Ovary (tissue), 9 donors: ENCODE data around the gene BPI. TPM values are rescaled to one million over a fixed set of nuclear protein-coding genes. Genes with fewer than 3 reads are reported as not detected.

ENCODE experiments used
- DNase-seq, 5 donors: peaks; one replicate each; pipeline ENCODE4 v3.0.0-alpha.2; 2019 to 2020
- H3K27ac ChIP-seq, 2 donors: fragments of 200-600 bp; one replicate each; pipeline versions ENCODE4 v1.5.1 to v1.8.0; 2019 to 2022
- H3K27me3 ChIP-seq: fragments of 200-600 bp; one replicate; pipeline ENCODE4 v1.8.0; 2022
- H3K36me3 ChIP-seq: fragments of 200-600 bp; sonication (generic); one replicate; pipeline ENCODE4 v1.5.1; 2019
- H3K4me1 ChIP-seq: one replicate; pipeline ENCODE4 v1.8.1; 2013; ENCODE audit warnings: mild to moderate bottlenecking, moderate library complexity; ENCODE audit not compliant: insufficient read depth
- H3K4me3 ChIP-seq: fragments of 200-600 bp; sonication (generic); one replicate; pipeline ENCODE4 v1.5.1; 2017
- H3K9me3 ChIP-seq, 2 donors: fragments of 200-600 bp in 1 of 2; sonication (generic) in 1 of 2; one replicate each; pipeline versions ENCODE4 v1.5.1 to v1.8.1; 2013 to 2019; ENCODE audit warnings: mild to moderate bottlenecking in 1 of 2, moderate library complexity in 1 of 2
- EP300 ChIP-seq: sonication (generic); formaldehyde crosslinking; IDR thresholded peaks from one replicate; pipeline ENCODE4 v1.6.1; 2017; ENCODE audit warnings: antibody characterized with exemption
- POLR2A ChIP-seq: fragments of 450-650 bp; IDR thresholded peaks from one replicate; pipeline ENCODE4 v1.6.1; 2017; ENCODE audit warnings: antibody characterized with exemption, mild to moderate bottlenecking, moderate library complexity
- WGBS, 3 donors: extraction: QIAGEN DNeasy Blood & Tissue Kit in 1 of 3; methylation state at CpG; one replicate each; pipeline versions ENCODE4 v1.1.5 to v1.1.7; 2013 to 2017; 5-methylcytosine and 5-hydroxymethylcytosine counted together
- intact Hi-C, 4 donors: fragments of 100-400 bp; cut with DNase I; formaldehyde crosslinking; loops; one replicate each; pipeline versions ENCODE4 v1.11.0 to v1.15.1; 2022 to 2023
- polyA plus RNA-seq, 2 donors: library from polyadenylated mRNA; stranded (reverse); fragments of 200-250 nt in 1 of 2; fragments of 350-450 nt in 1 of 2; fragmentation: Illumina TruSeq in 1 of 2; extraction: RNeasy Lipid Tissue Mini Kit (QIAGEN cat#74804) in 1 of 2; gene quantifications; one replicate each; pipeline ENCODE4 v1.2.3, GENCODE V29; 2013 to 2014
- total RNA-seq, 7 donors: library from RNA; depleted of rRNA in 2 of 7; stranded (reverse); fragments of >200 nt in 2 of 7; fragmentation: NEBNext Ultra II Directional in 3 of 7; extraction: Animal tissue kit (Norgen Biotek cat#: 25700) in 3 of 7; gene quantifications; one replicate each; pipeline versions ENCODE4 v1.1.0 to v1.2.4, GENCODE V29; 2016 to 2023
- TF ChIP-seq, protein P1 (sequence below), 3 donors: fragments of 450-650 bp in 2 of 3; fragments of 200-600 bp in 1 of 3; IDR thresholded peaks; one replicate each; pipeline versions ENCODE4 v1.5.1 to v1.8.0; 2016 to 2022; ENCODE audit warnings: antibody characterized with exemption in 3 of 3, mild to moderate bottlenecking in 1 of 3
- donor health status: DM: no; HTN: no; CAD: no; lungs with moderate emphysema.
- donor health status: DM: no; HTN: no; CAD: no.
- donor health status: Bipolar disorder and iron deficiency.
- donor health status: DM: yes; HTN: yes; CAD: no.
- donor health status: DM: no; HTN: no; CAD: no.
- donor health status: DM: yes; HTN: yes; CAD: no.

The BPI gene
- total and polyA plus RNA-seq, 9 donors = 0.43 to 2.9 (median 1.1) TPM; not detected in 1

- Histone ChIP-seq H3K36me3 (no peaks in the 10 kb centered on the region), H3K4me3 (no peak overlapping the region), H3K9me3 (no peaks in the 10 kb centered on the region), H3K4me1 (no peaks in the 10 kb centered on the region), H3K27me3 (no peaks in the 10 kb centered on the region), H3K27ac (no peak overlapping the region)
- no peak for DNase-seq
- TF ChIP-seq, protein P1, sequence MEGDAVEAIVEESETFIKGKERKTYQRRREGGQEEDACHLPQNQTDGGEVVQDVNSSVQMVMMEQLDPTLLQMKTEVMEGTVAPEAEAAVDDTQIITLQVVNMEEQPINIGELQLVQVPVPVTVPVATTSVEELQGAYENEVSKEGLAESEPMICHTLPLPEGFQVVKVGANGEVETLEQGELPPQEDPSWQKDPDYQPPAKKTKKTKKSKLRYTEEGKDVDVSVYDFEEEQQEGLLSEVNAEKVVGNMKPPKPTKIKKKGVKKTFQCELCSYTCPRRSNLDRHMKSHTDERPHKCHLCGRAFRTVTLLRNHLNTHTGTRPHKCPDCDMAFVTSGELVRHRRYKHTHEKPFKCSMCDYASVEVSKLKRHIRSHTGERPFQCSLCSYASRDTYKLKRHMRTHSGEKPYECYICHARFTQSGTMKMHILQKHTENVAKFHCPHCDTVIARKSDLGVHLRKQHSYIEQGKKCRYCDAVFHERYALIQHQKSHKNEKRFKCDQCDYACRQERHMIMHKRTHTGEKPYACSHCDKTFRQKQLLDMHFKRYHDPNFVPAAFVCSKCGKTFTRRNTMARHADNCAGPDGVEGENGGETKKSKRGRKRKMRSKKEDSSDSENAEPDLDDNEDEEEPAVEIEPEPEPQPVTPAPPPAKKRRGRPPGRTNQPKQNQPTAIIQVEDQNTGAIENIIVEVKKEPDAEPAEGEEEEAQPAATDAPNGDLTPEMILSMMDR (IDR thresholded peaks at IDR 0.05) = no peak
- no peak for TF ChIP-seq POLR2A
- TF ChIP-seq EP300 = no peak
- intact Hi-C loops = no loop called here
- 78 to 89% (median 84%) methylated on average over 8 of the region's 8 CpGs for WGBS, 3 donors
Observed at GRCh38 chr20:38386004-38386403, 82.0 kb downstream of the BPI start.

GRCh38 chr20:38386851-38387250 lies 82.9 kb downstream of the BPI start:
- TF ChIP-seq POLR2A (no peak), EP300 (no peak)
- TF ChIP-seq, protein P1 (IDR thresholded peaks at IDR 0.05) = no peak
- no peak overlapping the region for H3K4me3 ChIP-seq
- DNase-seq = no peak
- 72 to 75% (median 73%) methylated on average over 2 of the region's 2 CpGs for WGBS, 3 donors
- H3K27ac ChIP-seq = no peak overlapping the region
- H3K9me3 ChIP-seq = no peaks in the 10 kb centered on the region
- intact Hi-C loops = no loop called here
- no peaks in the 10 kb centered on the region for H3K4me1 ChIP-seq
- H3K36me3 ChIP-seq = no peaks in the 10 kb centered on the region
- H3K27me3 ChIP-seq = no peaks in the 10 kb centered on the region

Other genes starting within 250 kb of the BPI start
- gene TGM2, start 138.9 kb upstream of the BPI start, total RNA-seq = 100 to 1,000 TPM in 3 of 7 donors, 10 to 100 TPM in 4; 15.0 to 320 (median 52.8) TPM
- gene TGM2, start 138.9 kb upstream of the BPI start, polyA plus RNA-seq = 10 to 100 TPM; 19.8 to 74.6 TPM
- 10 to 100 TPM in 5 of 7 donors, 1 to 10 TPM in 2; 4.4 to 29.7 (median 16.9) TPM for gene KIAA1755, start 43.4 kb upstream of the BPI start, total RNA-seq
- 10 to 100 TPM in 1 of 2 donors, 1 to 10 TPM in 1; 9.6 to 11.8 TPM for gene KIAA1755, start 43.4 kb upstream of the BPI start, polyA plus RNA-seq
- gene LBP, start 42.3 kb downstream of the BPI start, total RNA-seq = under 1 TPM in 3 of 7 donors, not detected in 4; 0.12 to 0.20 (median 0.15) TPM
- under 1 TPM in 1 of 2 donors, not detected in 1; 0.20 TPM for gene LBP, start 42.3 kb downstream of the BPI start, polyA plus RNA-seq
- gene SNHG17, start 131.2 kb downstream of the BPI start, total RNA-seq = 10 to 100 TPM; 22.9 to 72.2 (median 40.1) TPM
- 10 to 100 TPM; 22.8 to 41.7 TPM for gene SNHG17, start 131.2 kb downstream of the BPI start, polyA plus RNA-seq
- 10 to 100 TPM; 27.0 to 41.3 (median 32.5) TPM for gene RALGAPB, start 168.7 kb downstream of the BPI start, total RNA-seq
- 10 to 100 TPM; 10.4 to 26.3 TPM for gene RALGAPB, start 168.7 kb downstream of the BPI start, polyA plus RNA-seq